ENCODE results near the gene TSPEAR.

GRCh38 chr21:44473915-44474555 is 237.3 kb downstream of the TSPEAR start:
- no peak for TF ChIP-seq CTCF (IDR thresholded peaks at IDR 0.05)
- TF ChIP-seq POLR2A (IDR thresholded peaks at IDR 0.05): no peak

Measured in right lobe of liver (tissue), 4 donors.